ENCODE data around the gene MYH15.

MYH15 gene

DNA sequence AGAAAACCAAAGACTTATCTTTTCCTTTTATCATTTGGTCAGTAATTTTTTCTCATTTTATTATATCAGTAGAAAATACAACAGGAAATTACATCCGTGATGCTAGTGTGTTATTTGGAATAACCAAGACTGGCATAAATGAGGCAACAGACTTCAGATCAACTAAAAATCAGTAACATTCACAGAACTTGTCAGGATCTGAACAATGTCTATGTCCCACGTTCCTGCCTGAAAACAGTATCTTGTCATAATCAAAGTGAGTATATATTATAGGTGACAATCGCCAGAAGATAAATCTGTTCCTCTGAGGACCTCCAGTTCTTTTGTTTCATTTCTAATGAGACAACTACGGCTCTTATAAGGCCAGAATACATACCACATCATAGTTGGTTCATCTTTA, 41.8 kb downstream of the MYH15 start:
- DNase-seq, result no peak

DNA sequence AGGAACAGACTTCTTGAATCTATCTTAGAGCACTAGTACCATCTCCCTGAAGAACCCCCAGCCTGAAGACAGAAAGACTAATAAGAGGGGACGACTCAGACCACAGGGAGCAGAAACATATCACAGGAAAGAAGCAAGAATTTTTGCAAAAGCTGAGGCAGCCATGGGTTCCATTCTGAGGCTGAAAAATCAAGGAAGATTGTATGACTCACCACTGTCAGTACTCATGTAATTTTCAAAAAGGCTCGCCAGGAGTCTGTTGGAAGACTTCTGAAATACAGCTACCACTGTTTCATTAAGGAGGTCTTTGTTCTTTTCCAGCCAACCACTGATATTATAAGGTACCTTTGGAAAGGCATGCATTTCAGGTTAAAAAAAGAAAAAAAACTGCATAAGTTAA, 47.5 kb downstream of the MYH15 start:
- no peak for DNase-seq

DNA sequence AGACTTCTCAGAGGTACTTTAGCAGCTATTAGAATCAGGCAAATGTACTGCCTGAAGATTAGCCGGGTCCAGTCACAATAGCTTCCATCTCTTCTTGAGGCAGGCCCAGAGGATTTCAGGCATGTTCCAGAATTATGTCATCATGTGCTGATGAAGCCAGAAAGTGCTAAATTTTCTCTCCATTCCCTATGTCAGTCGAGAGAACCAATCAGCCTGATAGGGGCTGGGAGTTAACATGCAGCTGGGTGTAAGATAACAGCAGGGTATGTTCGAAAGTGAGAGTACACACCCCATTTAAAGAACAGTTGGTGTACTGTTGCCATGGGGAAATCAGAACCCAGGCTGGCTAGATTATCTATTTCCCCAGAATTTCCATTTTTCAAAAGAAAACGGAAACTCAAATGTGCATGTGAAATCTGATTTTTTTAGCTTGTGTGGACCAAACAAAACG, 48.7 kb downstream of the MYH15 start:
- no peak for DNase-seq

DNA sequence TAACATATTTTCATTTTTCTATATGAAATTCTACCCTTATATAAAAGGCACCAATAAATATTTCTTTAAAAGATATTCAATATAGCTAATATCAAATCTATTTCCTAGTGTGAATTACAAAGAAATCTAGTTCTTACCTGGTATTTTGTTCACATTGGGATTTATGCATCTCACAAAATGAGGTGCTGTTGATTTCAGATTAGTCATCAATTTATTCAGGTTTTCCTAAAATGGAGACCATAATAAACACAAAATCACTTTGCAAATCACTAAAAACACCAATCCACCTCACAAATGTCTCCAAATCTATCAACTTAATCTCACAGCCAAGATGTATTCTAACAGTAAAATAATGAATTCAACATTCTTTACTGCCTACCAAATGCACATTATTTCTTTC, 51.2 kb downstream of the MYH15 start:
- no peak for DNase-seq

DNA sequence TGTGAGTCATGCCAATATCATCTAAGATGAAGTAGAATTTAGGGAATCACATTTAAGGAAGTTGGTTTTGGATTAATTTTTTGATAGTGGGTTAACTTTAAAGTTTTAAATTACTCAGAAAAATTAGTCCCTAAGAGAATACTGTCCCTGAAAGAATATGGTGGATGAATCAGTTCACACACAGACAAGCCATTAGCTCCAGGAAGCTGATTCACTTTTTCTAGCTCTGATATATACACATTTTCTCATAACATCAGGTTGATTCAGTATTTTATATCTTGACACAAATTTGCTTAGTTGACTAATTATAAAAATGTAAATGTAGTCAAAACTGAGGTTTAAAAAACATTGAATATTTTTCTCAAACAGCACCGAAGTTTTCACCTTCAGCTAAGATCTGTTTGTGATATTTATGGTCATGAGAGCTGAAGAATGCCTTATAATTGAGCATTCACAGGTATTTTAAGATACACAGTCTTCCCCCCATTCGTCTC, 55.1 kb downstream of the MYH15 start:
- no peak for DNase-seq

DNA sequence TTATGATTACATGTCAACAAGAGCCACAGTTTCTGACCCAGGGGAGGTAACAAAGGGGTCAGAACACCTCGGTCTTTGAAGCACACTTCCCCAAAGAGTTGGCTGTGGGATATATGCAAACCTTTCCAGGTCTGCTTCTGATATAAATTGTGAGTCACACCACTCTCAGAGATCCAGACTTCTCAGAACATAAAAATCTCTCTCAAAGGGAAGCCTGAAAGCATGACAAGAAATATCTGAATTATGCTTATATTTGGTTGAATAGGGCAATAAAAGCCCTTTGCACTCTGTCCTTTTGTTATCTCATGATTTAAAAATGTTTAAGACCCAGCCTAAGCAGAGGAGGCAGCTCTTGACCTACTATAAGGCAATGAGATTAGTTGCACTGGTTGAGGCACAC, 56.8 kb downstream of the MYH15 start:
- DNase-seq, result no peak

DNA sequence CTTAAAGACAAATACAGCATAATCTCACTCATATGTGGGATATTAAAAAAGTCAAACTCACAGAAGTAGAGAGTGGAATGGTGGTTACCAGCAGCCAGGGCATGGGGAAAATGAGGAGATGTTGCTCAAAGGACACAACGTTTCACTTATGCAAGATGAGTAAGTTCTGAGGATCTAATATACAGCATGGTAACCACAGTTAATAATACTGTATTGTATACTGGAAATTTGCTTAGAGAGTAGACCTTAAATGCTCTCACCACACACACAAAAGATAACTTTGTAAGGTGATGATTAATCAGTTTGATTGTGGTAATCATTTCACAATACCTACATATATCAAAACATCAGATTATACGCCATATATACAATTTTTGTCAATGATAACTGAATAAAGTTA, 60.0 kb downstream of the MYH15 start:
- DNase-seq, result no peak

DNA sequence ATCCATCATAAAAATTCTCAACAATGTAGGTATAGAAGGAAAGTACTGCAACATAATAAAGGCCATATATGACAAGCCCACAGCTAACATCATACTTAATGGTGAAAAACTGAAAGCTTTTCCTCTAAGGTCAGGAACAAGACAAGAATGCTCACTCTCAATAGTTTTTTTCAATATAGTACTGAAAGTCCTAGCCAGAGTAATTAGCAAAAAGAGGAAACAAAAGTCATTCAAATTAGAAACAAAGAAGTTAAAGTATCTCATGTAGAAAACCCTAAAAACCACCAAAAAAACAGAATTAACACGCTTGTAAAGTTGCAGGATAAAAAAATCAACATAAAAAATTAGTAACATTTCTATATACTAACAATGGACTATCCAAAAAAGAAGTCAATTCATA, 61.8 kb downstream of the MYH15 start:
- no peak for DNase-seq

DNA sequence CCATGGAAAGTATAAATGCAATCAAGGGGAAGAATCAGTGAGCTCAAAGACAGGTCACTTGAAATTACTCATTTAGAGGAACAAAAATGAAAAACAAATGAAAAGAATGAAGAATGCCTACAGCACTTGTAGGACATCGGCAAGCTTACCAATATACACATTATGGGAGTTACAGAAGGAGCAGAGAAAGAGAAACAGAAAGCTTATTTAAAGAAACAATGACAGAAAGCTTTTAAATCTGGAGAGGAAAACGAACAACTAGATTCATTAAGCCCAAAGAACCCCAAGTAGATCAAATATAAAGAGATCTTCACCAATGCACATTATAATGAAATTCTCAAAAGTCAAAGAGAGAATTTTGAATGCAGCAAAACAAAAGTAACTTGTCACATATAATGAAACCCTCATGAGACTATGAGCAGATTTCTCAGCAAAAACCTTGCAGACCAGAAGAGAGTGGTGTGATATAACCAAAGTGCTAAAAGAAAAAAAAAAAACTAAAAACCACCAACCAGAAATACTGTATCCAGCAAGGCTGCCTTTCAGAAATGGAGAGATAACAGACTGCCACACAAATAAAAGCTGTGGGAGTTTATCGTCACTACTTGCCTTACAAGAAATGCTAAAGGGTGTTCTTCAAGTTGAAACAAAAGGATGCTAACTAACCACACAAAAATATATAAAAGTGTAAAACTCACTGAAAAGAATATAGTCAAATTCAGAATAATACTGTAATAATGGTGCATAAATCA, 63.1 kb downstream of the MYH15 start:
- no peak for DNase-seq

DNA sequence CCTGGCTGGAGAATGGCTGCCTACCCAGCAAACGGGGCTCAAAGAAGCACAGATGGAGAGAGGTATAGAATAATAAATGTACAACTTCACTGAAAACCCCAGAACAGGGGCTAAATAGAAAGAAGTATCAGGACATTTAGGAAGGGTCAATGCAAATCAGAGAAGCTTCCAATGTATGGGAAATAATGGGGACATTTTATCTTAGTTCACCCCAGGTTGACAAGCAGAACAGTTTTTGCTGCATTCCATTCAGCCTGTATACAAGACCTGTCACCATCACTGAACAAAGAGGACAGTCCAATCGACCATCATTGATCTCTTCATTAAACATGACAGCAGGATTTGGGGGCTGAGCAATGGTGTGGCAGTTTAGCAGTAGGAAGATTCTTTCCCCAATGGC, 68.1 kb downstream of the MYH15 start:
- no peak for DNase-seq

DNA sequence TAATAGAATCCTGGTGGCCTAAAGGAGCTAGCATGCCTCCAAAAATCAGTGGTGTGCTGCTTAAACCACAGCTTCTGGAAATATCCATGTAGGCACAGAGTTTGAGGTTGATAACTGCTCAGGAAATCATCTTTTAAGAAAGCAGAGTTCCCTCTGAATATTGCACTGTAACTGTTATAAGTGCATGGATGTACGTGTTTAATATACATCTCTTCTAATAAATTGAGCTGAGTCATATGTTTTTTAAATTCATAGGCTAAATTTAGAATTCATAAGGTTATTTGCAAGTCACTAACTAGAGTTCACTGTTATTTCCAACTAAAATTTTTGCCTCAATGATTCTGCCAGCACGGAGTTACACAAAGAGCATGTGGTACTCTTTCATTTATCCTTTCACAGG, 68.9 kb downstream of the MYH15 start:
- DNase-seq, result no peak

DNA sequence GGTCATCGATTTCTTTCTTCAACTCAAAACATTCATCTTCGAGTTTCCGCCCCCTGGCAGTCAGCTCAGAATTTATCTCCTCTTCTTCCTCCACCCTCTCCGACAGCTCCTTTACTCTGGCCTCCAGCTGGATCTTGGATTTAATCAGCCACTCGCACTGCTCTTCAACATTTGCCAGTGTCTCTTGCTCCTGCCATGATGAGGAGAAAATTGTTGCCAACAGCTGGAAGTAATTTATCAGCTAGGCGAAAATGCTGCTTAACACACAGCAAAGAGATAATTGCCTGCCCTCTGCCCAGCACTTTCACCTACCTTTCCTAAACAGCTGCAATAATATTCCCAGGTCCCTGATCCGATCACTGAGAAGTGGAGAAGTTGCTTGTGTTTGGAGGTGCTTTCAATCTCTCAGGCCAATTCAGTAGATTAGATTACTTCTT, 69.3 kb downstream of the MYH15 start:
- DNase-seq, result no peak

DNA sequence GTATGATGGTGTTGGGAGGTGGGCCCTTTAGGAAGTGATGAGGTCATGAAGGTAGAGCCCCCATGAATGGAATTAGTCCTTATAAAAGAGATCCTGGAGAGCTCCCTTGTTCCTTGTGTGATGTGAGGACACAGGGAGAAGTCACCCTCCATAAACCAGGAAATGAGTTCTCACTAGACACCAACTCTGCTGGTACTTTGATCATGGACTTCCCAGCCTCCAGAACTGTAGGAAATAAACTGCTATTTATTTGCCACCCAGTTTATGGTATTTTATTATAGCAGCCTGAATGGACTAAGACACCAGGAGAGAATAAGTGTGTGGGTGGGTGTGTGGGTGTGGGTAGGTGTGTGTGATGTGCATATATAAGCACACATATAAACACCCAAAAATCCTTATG, 71.9 kb downstream of the MYH15 start:
- DNase-seq, result no peak

DNA sequence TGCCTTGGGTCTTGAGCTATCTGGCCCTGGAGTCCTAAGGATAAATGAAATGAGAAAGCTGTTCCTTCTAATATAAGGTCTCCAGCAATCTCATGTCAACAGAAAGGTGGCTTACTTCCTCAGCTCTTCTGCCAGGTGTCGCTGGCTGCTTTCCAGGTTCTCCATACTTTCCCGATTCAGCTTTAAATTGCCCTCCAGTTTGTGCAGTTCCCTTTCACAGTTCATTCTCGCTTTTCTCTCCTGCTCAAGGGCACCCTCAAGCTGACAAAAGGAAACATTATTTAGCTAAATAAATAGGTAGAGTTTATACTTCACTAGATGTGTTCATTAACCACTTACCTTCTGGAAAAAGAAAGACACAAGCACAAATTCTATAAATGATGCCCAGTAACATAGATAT, 73.0 kb downstream of the MYH15 start:
- DNase-seq, result no peak

DNA sequence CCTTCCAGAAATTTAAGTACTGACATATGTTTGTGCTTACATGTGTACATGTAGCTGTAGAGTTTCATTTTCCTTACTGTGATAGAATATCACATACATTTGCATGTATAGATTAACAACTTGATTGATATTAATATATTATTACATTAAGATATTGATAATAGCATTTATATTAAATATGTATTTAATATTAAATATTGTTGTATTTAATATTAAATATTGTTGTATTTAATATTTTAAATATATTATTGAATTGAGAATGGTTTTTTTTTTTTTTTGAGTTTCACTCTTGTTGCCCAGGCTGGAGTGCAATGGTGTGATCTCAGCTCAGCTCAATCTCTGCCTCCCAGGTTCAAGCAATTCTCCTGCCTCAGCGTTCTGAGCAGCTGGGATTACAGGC, 76.5 kb downstream of the MYH15 start:
- no peak for DNase-seq

DNA sequence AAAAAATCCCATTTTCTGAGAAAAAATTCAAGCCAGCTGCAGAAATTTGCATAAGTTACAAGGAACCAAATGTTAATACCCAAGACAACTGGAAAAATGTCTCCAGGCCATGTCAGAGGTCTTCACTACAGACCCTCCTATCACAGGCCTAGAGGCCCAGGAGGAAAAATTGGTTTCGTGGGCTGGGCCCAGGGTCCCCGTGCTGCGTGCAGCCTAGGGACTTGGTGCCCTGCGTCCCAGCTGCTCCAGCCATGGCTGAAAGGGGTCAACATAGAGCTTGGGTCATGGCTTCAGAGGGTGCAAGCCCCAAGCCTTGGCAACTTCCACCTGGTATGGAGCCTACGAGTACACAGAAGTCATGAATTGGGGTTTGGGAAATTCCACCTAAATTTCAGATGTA, 78.0 kb downstream of the MYH15 start:
- no peak for DNase-seq

DNA sequence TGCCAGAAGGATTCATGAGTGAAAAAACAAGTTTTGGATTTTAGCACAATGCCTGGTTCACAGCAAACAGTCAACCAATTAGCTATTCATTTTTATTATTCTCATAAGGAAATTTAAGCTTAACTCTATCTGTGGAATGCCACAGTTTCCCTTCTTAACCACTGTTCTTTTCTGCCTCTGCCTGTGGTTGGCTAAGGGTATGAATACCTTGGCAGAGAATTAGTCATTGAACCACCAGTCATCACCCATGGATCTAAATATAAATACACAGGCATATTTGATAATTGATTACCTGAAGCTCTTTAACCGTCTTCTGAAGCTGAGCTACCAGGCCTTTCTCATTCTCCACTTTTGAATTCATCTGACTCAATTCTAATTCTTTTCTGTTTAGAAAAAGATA, 79.9 kb downstream of the MYH15 start:
- no peak for DNase-seq

DNA sequence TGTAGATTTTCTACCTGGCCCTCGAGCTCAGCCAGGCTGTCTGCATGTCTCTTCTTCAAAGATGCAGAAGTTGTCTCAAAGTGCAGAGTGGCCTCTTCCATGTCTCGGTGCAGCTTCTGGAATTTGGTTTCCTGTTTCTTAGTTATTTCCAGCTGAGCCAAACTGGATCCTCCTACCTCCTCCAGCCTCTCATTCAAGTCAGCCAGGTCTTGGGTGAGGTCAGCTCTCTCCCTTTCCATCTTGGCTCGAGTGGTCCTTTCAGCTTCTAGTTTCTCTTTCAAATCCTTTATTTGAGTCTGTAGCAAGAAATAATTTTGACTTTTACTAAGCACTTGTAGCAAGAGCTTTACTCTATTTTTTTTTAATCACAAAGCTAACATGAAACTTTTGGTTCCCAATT, 81.8 kb downstream of the MYH15 start:
- no peak for DNase-seq

DNA sequence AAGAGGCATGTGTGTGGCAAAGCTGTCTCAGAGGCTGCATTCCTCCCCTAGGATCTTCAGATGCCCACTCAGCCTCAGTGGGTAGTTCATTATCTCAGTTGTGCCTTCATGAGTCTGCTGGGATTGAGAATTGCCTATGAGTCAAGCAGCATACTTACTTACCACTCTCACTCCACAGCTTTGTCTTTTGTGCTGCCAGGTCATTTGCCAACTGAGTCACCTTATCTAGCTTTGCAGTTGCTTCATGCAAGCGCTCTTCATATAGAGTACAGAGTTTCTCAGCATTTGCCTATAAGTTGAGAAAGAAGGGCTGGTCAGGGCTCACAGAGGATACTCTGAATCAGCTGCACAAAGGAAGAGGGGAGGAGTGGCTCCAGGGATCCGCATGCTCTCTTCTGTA, 89.5 kb downstream of the MYH15 start:
- no peak for DNase-seq

DNA sequence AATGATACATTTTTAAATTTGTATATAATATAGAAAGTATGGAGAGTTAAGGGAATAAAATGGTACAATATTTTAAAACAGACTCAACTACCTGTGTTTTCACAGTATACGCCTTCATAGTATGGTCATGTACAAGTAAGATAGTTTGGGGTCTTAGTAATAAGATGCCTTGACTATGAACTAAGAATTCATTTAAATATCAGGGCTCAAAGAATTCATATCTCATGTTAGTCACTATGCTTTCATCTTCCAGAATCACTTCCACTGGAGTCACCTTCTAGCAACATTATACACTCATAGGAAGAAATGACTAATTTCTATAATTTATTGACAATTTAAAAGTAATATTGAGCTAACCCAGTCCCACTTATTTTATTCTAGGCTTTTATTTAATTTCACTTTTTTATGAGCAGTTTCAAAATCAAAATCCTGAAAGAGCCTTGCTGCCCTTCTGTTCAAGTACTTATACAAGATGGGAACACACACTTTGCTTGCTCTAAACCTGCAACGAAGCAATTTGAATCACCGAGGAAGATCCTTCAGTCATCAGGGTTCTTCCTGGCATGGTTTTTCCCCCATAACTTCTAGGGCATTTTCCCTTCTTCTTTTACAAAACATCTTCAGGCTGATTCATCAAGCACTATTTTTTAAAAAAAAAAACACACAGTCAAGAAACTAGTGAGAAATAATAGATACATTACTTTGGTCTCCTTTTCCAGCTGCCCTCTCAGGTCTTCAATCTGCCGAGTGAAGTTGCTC, 94.1 kb downstream of the MYH15 start:
- DNase-seq, result no peak

DNA sequence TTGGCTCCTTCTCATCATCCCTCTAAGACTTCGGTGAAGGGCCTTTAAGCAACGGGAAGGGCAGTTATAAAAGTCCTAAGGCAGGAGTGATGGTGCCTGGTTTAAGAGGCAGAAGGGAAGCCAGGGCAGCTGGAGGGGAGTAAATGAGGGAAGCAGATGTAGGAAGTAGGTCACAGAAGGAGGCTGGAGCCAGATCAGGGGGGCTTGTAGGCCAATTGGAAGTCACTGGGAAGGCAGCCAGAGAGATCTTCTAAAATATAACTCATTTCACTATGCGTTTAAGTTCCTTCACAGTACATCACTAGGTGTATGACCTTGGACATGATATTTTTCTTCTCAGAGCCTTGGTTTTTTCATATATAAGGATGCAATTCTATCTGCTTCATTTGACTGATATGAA, 94.7 kb downstream of the MYH15 start:
- no peak for DNase-seq

DNA sequence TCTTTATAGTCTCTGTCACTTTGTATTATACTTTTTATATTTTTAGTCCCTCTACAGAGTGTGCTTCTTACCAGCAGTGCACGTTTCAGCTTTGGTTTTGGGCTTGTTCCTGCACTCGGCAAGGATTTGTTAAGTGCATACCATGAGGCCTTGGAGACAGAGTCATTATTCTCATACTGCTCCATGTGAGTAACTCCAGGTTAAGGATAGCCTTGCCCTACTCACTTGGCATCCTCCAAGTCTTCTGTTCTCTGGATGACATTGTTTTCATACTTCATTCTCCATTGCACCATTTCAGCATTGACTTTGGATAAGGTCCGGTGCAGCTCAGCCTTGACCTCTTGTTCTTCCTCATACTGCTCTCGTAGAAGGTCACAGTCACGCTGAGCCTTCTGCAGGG, 96.4 kb downstream of the MYH15 start:
- DNase-seq, result no peak

DNA sequence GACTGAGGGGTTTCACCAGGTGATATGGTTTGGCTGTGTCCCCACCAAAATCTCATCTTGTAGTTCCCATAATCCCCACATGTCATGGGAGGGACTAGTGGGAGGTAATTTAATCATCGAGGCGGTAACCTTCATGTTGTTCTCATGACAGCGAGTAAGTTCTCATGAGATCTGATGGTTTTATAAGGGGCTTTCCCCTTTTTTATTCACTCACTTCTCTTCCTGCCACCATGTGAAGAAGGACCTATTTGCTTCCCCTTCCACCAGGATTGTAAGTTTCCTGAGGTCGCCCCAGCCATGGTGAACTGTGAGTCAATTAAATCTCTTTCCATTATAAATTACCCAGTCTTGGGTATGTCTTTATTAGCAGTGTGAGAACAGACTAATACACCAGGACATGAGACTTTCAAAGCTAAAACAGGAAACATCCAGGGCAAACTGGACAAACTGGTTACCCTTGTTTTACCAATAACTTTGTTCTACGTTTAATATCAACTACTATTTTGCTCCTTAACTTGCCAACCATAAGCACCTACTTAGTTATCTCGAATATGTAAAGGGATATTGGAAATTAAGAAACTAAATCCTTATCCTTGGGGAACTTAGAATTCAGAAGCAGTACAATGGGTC, 98.2 kb downstream of the MYH15 start:
- DNase-seq, result no peak

DNA sequence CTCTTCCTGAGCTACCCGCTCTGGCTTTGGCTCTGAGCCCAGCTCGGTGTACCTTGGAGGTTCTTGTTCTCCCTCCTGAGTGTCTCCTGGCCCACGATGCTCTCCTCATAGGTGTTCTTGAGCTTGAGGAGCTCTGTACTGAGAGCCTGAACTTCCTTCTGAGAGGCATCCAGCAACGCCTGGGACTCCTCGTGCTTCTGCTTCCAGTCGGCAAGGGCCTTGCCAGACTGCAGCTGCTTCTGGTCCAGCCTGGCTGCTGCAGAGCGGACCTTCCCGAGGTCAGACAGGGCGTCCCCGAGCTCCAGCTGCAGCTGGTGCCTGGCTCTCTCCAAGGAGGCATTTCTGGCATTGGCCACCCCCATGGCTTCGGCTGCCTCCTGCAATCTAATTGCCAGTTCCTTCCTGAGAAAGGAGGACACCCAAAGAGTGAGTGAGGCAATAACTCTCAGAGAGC, 99.8 kb downstream of the MYH15 start:
- DNase-seq, result no peak

All from CD4-positive, alpha-beta T cell treated with Interleukin-4 for 4 hours (primary cell).